HepG2 (cell line): ENCODE results near the gene NOTO. TPM values are rescaled to one million over a fixed set of nuclear protein-coding genes. Genes with fewer than 3 reads are reported as not detected.

ENCODE experiments used
- ARHGAP35 ChIP-seq: sonication (generic); formaldehyde crosslinking; IDR thresholded peaks from 2 replicates; pipeline ENCODE4 v1.9.0; 2022; ENCODE audit warnings: mild to moderate bottlenecking, inconsistent platforms, moderate library complexity, missing genetic modification reagents, borderline replicate concordance
- ATAD3A ChIP-seq: sonication (generic); formaldehyde crosslinking; IDR thresholded peaks from 2 replicates; pipeline ENCODE4 v1.4.0; 2020; ENCODE audit warnings: missing genetic modification reagents
- FOXM1 ChIP-seq: sonication (generic); formaldehyde crosslinking; IDR thresholded peaks from 2 replicates; pipeline ENCODE4 v1.5.0; 2020; ENCODE audit warnings: missing genetic modification reagents
- HINFP ChIP-seq: sonication (generic); formaldehyde crosslinking; IDR thresholded peaks from 2 replicates; pipeline ENCODE4 v1.4.0; 2020; ENCODE audit warnings: low read depth, mild to moderate bottlenecking, missing genetic modification reagents
- IKZF1 ChIP-seq: fragments of 450-650 bp; IDR thresholded peaks from 2 replicates; pipeline ENCODE4 v1.7.1; 2016
- KDM1A ChIP-seq: IDR thresholded peaks from 2 replicates; pipeline ENCODE4 v1.6.1; 2016; ENCODE audit warnings: missing compliant biosample characterization
- NONO ChIP-seq, 2 experiments: fragments of 450-650 bp in 1 of 2; sonication (generic) in 1 of 2; formaldehyde crosslinking in 1 of 2; IDR thresholded peaks in 1 of 2; conservative IDR thresholded peaks in 1 of 2; 2 replicates each; pipeline versions ENCODE4 v1.6.1 to v1.8.0; 2017 to 2022; ENCODE audit warnings: mild to moderate bottlenecking in 1 of 2, missing genetic modification reagents in 1 of 2, moderate library complexity in 1 of 2
- PATZ1 ChIP-seq: sonication (generic); formaldehyde crosslinking; IDR thresholded peaks from 2 replicates; pipeline ENCODE4 v1.4.0; 2020; ENCODE audit warnings: missing genetic modification reagents
- PHF21A ChIP-seq: sonication (generic); formaldehyde crosslinking; IDR thresholded peaks from 2 replicates; pipeline ENCODE4 v1.5.0; 2020; ENCODE audit warnings: mild to moderate bottlenecking, missing genetic modification reagents
- PRDM4 ChIP-seq: sonication (generic); formaldehyde crosslinking; IDR thresholded peaks from 2 replicates; pipeline ENCODE4 v1.9.0; 2021; ENCODE audit warnings: missing genetic modification reagents, borderline replicate concordance
- TIGD3 ChIP-seq: sonication (generic); formaldehyde crosslinking; IDR thresholded peaks from 2 replicates; pipeline ENCODE4 v1.5.1; 2020; ENCODE audit warnings: mild to moderate bottlenecking, missing genetic modification reagents, borderline replicate concordance
- TRIM24 ChIP-seq: sonication (generic); formaldehyde crosslinking; IDR thresholded peaks from 2 replicates; pipeline ENCODE4 v1.8.0; 2022; ENCODE audit warnings: mild to moderate bottlenecking, missing genetic modification reagents
- TSC22D2 ChIP-seq: sonication (generic); formaldehyde crosslinking; IDR thresholded peaks from 2 replicates; pipeline ENCODE4 v1.5.1; 2020; ENCODE audit warnings: missing genetic modification reagents, mild to moderate bottlenecking, borderline replicate concordance
- ZBTB26 ChIP-seq: IDR thresholded peaks from 2 replicates; pipeline ENCODE4 v1.6.1; 2016; ENCODE audit warnings: missing compliant biosample characterization, missing genetic modification reagents, borderline replicate concordance
- ZFP36L2 ChIP-seq: sonication (generic); formaldehyde crosslinking; IDR thresholded peaks from 2 replicates; pipeline ENCODE4 v1.4.0; 2020; ENCODE audit warnings: missing genetic modification reagents
- ZNF441 ChIP-seq: sonication (generic); formaldehyde crosslinking; IDR thresholded peaks from 2 replicates; pipeline ENCODE4 v1.7.0; 2021; ENCODE audit warnings: missing genetic modification reagents, borderline replicate concordance
- ZNF597 ChIP-seq: sonication (generic); formaldehyde crosslinking; IDR thresholded peaks from 2 replicates; pipeline ENCODE4 v1.5.0; 2020; ENCODE audit warnings: missing genetic modification reagents
- ZNF737 ChIP-seq: sonication (generic); formaldehyde crosslinking; IDR thresholded peaks from 2 replicates; pipeline ENCODE4 v1.5.0; 2020; ENCODE audit warnings: missing genetic modification reagents, mild to moderate bottlenecking, borderline replicate concordance
- ZNF780A ChIP-seq: sonication (generic); formaldehyde crosslinking; IDR thresholded peaks from 2 replicates; pipeline ENCODE4 v1.8.0; 2022; ENCODE audit warnings: mild to moderate bottlenecking, missing genetic modification reagents, moderate library complexity
- polyA plus RNA-seq, 8 experiments: library from polyadenylated mRNA; depleted of rRNA in 3 of 8; stranded (reverse) in 7 of 8; unstranded in 1 of 8; fragments of >200 nt; fragmentation: Illumina TruSeq in 4 of 8; extraction: Trizol in 4 of 8; gene quantifications; 2 replicates each; pipeline versions ENCODE4 v1.2.1 to v1.2.3, GENCODE V29; 2011 to 2016; ENCODE audit warnings: low read depth in 4 of 8, missing spikeins in 1 of 8, mixed read lengths in 1 of 8; ENCODE audit not compliant: insufficient read depth in 1 of 8
- total RNA-seq, 5 experiments: library from RNA; depleted of rRNA; stranded (reverse); fragments of >200 nt; fragmentation: Illumina TruSeq; extraction: Trizol; gene quantifications; 2 replicates each; pipeline ENCODE4 v1.2.3, GENCODE V29; 2016; ENCODE audit warnings: low read depth in 1 of 5

NOTO gene
- total and polyA plus RNA-seq, 2 of the 13 experiments (the other 11 are each of a cell fraction or from before 2014, with no cell fraction given): not detected

GRCh38 chr2:73176881-73177644, 25.3 kb upstream of the NOTO start (continued):
- TF ChIP-seq PRDM4 (CRISPR knock-in tag) (no peak), PHF21A (CRISPR knock-in tag) (peak; percentile 80; the same call in 1 of the 2 replicates), KDM1A (no peak), IKZF1 (no peak), TIGD3 (CRISPR knock-in tag) (no peak), ATAD3A (no peak), NONO (IDR thresholded peaks at IDR 0.05) (no peak), NONO (CRISPR knock-in tag; conservative IDR thresholded peaks at IDR 0.05) (peak; percentile 90), HINFP (CRISPR knock-in tag) (peak; percentile 89), TSC22D2 (peak; percentile 86; the same call in 1 of the 2 replicates), ZNF441 (peak; percentile 78), ZBTB26 (CRISPR knock-in tag) (peak; percentile 14; the same call in 1 of the 2 replicates), TRIM24 (CRISPR knock-in tag) (no peak), ZFP36L2 (no peak), PATZ1 (CRISPR knock-in tag) (peak; percentile 91), ZNF597 (CRISPR knock-in tag) (no peak), ZNF780A (no peak), ARHGAP35 (CRISPR knock-in tag) (no peak; the same call in none of the 2 replicates), ZNF737 (CRISPR knock-in tag) (no peak), FOXM1 (CRISPR knock-in tag) (no peak)
